G401.6 (cell line): ENCODE results near the gene THBS2.

Source experiments
- FAIRE-seq: peaks from 2 replicates; lab custom pipeline; 2012; peaks lifted over from hg19 to GRCh38; lab: Jason Lieb, UNC

Gene THBS2

GRCh38 chr6:169249057-169249456 is 4.6 kb downstream of the THBS2 start:
- no peak for FAIRE-seq

- no peak for FAIRE-seq
These were observed 5.1 kb downstream of the THBS2 start for GRCh38 chr6:169248521-169248971.

DNA sequence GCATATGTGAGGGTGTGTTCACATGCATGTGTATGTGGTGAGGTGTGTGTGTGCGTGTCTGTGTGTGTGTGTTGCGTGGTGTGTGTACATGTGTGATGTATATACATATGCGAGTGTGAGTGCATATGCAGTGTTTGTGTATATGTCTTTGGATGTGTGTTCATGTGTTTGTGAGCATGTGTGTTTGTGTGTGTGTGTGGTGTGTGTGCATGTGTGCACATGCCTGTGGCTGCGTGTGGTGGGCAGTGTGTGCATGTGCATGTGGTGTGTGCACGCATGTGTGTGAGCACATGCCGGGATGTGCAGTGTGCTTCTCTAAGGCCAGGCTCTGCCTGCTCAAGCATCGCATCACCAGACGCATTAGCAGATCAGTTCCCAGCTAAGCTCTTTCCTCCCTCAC is 5.7 kb downstream of the THBS2 start:
- no peak for FAIRE-seq

DNA sequence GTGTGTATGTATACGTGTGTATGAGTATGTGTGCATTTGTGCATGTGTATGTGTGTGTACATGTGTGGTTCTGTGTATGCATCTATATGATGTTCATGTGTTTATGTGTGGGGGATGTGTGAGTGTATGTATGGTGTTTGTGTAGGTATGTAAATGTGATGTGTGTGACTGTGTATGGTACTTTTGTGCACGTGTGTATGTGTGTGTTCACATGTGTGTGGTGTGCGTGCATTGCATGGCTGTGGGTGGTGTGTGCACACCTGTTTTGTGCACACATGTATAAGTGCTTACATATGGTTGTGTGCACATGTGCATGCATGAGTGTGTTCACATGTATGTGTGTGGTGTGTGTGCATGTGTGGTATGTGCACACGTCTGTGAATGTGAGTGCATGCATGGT is 6.2 kb downstream of the THBS2 start:
- no peak for FAIRE-seq

- no peak for FAIRE-seq
These were observed 7.2 kb downstream of the THBS2 start for GRCh38 chr6:169246445-169246844.

DNA sequence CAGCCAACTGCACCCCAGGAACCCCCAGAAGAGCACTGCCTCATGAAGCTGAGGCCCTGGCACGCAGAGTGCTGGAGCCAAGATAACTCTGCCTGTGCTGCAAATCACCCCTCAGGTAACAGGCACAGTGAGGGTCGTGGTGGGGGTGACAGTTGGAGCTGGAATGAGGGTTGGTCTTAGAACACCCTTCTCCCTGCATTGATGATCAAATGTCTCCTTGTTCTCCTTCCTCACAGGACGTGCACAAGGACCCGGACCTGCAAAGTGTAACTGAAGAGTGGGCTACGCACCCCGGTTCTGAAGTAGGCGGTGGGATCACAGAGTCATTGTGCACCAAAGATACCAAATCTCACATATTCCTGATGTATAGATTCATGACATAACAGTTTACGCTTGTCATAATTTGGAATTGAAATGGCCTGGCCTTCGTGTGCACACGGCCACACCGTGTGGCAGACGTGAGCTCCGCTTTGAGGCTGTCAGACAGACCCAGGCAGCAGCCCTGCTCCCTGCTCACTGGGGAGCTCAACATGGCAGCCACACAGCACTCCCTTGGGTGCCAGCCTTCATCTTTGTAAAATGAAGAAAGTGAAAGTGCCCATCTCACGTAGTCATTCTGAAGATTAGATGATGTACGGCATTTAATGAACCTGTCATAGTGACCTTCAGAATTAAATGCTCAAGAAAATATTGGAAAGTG is 8.8 kb downstream of the THBS2 start:
- no peak for FAIRE-seq

DNA sequence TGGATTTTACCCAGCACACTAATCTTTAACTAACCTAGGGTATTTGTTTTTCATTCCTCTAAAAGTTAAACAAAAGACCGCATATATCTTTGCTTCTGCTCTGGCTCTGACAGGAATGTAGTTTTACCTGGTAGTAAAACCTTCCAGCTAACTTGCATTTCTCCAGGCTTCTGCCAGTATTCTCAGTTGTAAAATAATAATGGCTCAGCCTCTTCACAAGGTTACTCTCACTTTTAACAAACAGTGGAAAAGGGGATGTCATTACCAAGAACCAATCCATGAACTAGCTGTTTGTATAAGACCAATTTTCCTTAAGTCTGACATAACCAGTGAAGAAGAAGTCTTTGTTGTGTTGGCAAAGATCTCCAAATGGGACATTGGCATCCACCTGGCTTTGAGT is 10.0 kb downstream of the THBS2 start:
- no peak for FAIRE-seq

DNA sequence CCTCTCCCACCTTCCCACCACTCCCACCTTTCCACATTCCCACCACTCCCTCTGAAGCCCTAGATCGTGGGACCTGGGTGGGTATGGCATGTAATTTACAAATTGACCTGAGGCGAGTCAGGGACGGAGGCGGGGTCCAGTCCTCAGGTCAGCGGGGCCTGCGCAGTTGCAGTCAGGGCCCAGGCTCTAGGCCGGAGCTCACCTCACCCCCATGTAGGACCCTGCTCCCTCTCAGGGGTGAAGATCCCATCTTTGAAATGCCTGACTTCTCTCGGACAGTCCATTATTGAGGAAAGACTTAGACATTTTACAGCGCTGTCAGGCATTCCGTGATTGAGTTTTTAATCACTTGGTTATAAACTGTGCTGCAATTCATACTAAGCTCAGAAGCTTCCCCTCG is 10.5 kb downstream of the THBS2 start:
- FAIRE-seq = no peak

DNA sequence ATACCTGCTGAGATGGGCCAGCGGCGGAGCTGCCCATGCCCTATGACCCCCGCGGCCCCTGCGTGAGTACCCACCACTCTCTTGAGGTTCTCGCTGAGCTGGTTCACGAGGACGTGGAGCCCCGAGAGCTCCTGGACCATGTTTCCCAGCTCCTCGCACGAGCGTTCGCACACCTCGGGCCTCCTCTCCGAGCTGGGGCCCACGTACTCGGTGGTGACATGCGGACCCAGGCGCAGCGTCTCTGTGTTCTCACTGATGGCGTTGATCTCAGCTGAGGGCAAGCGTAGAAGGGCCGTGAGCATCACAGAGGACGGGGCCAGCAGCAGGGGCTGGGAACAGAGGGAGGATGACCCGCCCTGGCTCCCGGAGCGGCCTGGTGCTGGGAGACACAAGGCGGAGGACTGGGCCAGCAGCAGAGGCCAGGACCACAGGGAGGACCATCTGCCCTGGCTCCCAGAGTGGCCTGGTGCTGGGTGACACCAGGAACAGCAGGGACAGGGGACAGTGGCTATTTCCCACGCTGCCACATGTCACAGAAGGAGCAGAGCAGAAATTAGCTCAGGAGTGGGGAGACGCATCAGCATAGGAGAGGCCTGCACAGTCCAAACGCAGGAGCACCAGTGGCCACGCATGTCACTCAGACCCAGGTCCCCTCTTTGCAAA is 11.8 kb downstream of the THBS2 start:
- no peak for FAIRE-seq

DNA sequence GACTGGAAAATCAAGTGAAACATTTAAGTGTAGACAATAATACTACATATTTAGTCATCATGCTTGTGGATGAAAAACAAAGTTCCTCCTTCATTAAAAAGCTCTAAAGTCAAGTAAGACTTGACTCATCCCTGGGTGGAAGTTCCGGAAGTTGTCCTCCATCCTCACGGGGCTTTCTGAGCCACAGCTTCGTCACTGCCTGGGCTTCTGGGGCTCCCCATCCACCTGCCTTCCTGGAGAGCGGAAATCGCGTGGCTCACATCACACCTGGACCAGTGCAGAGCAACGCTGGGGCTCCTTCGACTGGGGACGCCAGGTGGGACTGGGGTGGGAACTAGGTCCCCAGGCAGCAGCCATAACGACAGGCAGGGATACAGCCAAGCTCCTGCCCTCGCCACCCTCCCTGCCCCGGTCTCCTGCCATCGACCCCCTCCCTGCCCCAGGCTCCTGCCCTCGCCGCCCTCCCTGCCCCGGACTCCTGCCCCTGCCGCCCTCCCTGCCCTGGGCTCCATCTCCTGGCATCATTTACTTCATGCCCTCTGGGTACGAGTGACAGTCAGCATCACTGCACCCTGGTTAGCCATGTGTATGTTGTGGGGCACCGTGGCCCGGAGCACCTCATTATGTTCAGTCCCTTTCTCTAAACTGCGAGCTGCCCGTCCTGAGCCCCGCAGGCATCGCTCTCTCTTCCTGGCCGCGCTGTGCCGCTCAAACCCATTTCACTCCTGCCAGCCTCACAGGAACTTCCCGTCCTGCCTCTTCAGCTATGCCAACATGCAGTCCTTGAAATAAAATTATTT is 12.9 kb downstream of the THBS2 start:
- no peak for FAIRE-seq

- FAIRE-seq = no peak
These were observed 13.5 kb downstream of the THBS2 start for GRCh38 chr6:169240125-169240524.

DNA sequence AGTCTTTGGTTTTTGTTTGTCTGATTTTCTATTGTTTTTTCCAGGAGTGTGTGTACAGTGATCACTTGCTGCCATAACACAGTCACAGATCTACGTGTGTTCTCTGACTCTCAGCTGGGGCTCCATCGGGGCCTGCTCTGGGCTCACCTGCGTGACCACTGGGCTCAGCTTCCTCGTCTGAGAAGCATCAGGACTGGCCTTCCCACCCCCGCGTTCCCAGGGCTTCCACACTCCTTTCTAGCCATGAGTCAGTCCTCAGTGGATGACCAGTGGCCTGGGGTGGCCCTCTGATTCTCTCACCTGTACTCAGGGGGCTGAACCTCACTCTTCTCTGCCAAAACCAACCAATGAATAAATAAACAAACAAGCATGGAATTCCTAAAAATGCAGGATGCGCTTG is 14.5 kb downstream of the THBS2 start:
- no peak for FAIRE-seq

GRCh38 chr6:169238766-169239165 is 14.9 kb downstream of the THBS2 start:
- no peak for FAIRE-seq

DNA sequence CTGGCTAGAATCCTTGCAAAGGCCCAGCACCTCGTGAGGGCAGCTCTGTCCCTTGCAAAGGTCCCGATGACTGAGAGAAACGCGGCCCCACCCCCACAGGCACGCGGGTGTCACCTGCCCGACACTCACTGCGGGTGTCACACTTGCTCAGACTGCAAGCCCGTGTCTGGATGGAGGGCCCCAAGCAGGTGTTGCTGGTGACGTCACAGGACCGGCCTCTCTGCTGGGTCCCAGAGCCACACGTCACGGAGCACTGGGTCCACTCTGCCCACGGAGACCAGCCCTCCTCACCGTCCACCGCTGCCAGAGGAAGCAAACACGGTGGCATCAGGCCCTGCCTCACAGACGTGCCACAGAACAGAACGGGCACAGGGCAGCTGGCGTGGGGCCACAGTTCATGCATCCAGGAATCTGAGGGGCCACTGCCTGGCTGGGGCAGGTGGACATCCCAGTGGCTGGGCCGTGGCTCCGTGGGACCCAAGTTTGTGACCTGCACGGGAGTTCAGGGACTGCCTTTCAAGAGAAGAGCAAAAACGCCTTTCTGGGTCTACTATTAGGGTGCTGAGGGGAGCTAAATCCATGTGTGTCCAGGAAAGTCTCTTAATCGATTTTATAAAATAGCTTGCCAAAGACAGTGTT is 16.0 kb downstream of the THBS2 start:
- no peak for FAIRE-seq

- FAIRE-seq = no peak
These were observed 16.7 kb downstream of the THBS2 start for GRCh38 chr6:169236988-169237387.

DNA sequence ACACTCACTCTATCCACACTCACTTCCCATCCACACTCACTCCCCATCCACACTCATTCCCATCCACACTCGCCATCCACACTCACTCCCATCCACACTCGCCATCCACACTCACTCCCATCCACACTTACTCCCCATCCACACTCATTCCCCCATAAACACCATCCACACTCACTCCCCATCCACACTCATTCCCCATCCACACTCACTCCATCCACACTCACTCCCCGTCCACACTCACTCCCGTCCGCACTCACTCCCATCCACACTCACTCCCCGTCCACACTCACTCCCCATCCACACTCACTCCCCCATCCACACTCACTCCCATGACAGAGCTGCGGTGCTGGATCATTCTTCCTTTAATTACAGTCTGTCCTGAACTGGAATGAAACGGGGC is 17.1 kb downstream of the THBS2 start:
- no peak for FAIRE-seq

DNA sequence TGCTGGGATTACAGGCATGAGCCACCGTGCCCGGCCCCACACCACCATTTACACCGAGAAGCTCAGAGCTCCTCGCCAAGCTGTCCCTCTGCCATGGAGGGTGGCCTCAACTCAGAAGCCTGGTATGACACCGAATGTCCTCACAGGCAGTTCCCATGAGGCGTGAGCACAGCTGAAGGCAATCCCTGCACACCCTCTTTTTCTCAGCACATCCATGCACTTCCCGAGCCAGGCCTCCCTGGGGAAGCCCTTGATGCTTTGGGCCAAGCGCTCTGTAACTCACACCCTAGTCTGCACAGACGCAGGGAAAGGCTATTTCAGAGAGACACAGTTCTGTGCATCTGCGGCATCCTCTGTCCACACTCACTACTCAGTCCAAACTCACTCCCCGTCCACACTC is 18.4 kb downstream of the THBS2 start:
- no peak for FAIRE-seq

DNA sequence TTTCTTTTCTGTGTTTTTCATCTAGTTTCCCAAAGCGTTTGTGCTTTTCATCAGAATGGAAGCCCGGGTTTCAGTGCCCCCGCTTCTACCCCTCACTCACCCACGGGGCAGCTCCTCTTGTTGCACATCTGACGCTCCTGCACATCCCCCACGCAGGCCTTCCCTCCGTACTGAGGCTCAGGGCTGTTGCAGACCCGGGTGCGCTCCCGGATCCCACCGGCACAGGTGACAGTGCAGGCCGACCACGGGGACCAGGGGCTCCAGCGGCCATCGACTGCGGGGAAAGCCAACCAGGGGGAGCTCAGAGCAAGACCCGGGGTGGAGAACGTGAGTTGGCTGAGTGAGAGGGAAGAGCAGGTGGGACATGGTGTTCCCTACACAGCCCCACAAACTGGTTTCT is 19.0 kb downstream of the THBS2 start:
- no peak for FAIRE-seq

DNA sequence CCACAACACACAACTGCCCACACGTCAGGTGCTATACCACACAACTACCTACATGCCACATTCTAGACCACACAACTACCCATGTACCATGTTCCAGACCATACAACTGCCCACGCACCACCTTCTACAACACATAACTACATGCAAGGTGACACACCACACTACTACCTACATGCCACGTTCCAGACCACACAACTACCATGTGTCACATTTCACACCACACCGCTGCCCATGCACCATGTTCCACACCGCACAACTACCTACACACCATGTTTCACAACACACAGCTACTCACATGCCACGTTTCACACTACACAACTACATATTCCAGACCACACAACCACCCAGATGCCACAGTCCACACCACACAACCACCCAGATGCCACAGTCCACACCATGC is 19.8 kb downstream of the THBS2 start:
- FAIRE-seq = no peak

DNA sequence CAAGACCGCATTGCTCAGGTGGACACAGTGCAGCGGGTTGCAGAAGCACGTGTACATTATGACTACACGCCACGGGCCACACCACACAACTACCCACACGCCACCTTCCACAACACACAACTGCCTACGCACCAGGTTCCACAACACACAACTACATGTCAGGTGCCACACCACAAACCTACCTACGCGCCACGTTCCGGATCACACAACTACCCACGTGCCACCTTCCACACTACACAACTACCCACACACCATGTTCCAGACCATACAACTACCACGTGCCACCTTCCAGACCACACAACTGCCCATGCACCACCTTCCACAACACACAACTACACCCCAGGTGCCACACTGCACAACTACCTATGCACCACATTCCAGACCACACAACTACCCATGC is 20.5 kb downstream of the THBS2 start:
- no peak for FAIRE-seq

GRCh38 chr6:169232507-169232931 is 21.1 kb downstream of the THBS2 start:
- no peak for FAIRE-seq

- no peak for FAIRE-seq
These were observed 21.7 kb downstream of the THBS2 start for GRCh38 chr6:169231790-169232506.
